GM20000 (cell line): Measurements from ENCODE around the gene UVSSA.
A peak's percentile ranks its signal among the peaks of the same experiment; 100 is the strongest.

Experiments used
- DNase-seq: peaks from one replicate; pipeline ENCODE4 v3.0.0; 2012; ENCODE audit warnings: low spot score
- TF ChIP-seq, protein P1 (sequence below): IDR thresholded peaks from 2 replicates; pipeline ENCODE4 v1.5.1; 2012; ENCODE audit warnings: mild to moderate bottlenecking, control low read depth; ENCODE audit errors: extremely low read depth, missing control alignments

UVSSA gene

DNA sequence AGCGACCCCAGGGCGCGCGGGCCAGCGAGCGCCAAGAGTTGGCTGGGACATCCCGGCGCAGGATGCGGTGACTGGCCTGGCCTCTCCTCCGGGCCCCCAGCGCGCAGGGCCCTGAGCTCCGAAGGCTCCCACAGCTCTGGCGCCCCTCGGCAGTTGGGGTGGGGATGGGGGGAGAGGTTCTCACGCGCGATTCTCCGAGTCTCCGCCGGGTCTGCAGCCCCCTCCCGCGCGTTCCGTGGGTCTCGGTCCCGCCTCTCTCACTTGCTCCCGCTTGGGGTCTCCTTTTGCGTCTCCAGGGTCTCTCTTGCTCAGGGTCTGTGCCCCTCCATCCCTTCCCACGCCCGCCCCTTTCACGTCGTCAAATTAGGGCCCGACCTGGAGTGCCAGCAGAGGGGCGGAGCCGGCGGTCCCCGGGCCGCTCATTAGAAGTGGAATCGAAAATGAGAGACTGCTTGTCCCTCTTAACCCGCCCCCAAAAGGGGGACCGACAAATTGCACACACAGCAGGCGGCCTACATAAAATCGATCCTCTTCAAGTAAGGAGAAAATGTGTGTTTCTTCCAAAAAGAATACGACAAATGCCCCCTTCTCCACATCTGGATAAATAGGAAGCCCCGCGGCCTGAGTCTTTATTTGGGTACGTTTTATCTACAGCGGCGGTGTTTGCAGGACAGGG is 60.1 kb downstream of the UVSSA start:
- TF ChIP-seq, protein P1, sequence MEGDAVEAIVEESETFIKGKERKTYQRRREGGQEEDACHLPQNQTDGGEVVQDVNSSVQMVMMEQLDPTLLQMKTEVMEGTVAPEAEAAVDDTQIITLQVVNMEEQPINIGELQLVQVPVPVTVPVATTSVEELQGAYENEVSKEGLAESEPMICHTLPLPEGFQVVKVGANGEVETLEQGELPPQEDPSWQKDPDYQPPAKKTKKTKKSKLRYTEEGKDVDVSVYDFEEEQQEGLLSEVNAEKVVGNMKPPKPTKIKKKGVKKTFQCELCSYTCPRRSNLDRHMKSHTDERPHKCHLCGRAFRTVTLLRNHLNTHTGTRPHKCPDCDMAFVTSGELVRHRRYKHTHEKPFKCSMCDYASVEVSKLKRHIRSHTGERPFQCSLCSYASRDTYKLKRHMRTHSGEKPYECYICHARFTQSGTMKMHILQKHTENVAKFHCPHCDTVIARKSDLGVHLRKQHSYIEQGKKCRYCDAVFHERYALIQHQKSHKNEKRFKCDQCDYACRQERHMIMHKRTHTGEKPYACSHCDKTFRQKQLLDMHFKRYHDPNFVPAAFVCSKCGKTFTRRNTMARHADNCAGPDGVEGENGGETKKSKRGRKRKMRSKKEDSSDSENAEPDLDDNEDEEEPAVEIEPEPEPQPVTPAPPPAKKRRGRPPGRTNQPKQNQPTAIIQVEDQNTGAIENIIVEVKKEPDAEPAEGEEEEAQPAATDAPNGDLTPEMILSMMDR, result no peak
- DNase-seq, result peak; percentile 45

DNA sequence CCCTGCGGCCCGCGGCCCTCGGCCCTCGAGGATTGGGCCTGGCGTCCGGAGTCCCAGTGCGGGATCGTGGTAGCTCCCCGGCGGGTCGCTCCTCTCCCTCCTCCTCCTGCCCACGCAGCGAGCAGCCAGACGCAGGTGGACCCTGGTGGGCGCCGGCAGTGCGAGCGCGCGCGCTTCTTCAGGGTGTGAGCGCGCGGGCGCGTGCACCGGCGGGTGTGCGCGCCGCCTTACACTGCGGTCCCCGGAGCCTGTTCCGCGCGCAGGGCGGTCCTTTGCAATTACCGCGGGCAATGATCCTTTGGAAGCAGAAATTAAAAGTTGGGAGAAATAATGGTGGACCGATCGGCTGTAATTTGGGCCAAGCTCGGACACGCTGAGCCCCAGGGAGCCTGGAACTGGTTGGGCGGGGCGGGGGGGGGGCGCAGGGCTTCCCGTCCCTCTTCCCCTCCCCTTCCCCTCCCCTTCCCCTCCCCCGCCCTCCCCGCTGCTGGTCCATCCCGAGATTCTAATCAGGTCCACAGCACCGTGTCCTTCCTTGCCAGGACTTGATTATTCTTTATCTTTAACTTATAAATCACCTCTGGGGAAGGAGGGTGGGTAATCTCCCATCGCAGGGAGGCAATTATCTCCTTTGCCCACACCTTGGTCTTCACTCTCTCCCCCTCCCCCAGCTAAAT is 60.8 kb downstream of the UVSSA start:
- TF ChIP-seq, protein P1, result no peak
- peak; percentile 24 for DNase-seq

DNA sequence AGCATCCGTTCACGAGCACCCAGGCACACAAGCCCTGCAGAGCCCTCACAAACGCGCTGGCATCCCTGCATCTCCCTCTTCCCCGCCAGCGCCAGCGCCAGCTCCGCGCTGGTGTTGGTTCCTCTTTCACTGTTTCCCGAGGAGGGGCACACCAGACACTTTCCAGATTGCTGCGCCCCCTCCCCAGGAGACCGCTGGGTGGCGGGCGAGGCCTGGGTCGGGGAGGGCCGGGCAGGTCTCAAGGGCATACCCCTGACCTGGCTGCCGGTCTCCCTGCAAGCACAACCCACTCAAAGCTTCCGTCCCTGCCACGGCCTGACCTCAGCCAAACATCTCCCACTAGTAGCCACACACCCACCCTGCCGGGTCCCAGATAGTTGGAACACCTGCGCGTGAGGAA is 61.4 kb downstream of the UVSSA start:
- TF ChIP-seq, protein P1, result no peak

DNA sequence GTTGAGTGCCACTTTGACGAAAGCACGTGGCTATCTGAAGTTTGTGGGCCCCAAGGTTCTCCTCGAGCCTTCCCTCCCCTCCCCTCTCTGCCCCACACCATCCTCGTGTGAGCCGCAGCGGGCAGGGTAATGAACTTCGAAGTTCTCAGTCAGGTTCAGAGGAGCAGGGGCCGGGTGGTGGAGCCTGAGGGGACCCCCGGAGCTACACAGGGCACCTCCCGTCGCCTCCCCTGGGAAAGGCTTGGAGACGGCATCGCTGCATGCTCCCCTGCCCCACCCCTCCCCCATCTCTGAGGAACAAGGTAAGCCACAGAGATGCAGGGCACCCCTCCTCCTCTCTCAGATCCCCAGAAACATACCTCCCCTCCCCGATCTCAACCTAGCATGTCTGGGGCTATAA is 62.1 kb downstream of the UVSSA start:
- DNase-seq, result peak; percentile 33
- TF ChIP-seq, protein P1, result no peak

More for the DNA sequence above, 61.4 kb downstream of the UVSSA start:
- DNase-seq, result peak; percentile 18

DNA sequence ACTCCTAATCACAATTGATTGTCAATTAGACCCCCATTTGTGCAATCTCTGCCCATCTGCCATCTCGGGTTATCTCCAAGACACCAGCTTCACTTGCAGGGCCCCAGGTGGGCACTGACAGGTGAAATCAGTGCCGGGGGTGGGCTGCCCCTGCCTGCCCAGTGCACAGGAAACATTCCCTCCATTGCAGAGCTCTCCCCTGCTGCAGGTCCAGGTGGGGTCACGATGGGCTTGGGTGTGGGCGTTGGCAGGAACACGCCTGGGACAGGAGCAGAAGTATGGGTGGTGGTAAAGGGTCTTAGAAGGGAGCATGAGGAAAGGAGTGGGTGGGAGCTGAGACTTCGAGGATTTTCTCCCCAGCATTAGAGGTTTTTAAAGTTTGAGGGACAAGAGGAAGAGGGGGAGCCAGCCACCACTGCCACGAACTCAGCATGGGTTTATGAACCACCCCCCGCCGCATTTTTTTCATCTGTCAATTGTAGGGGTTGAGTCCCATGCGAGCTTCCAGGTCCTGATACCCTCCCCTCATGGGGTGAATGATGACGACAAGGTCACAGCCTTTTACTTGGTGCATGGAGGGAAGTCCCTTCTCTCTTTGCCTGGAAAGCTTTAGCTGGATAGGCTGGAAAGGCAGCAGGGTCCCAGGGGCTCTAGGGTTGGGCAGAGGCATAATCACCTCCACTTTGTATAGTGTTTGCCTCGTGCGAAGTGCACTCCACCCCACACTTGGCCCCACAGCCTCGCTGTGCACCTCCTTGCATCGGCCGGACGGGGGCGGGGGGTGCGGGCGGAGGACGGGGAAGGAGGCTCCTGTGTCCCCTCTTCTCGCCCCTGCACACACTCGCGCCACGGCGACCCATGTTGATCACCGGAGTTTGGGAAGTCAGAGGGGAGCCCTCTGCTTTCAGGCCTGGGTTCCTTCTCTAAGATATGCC is 62.8 kb downstream of the UVSSA start:
- DNase-seq, result peak; percentile 32
- TF ChIP-seq, protein P1, result no peak

DNA sequence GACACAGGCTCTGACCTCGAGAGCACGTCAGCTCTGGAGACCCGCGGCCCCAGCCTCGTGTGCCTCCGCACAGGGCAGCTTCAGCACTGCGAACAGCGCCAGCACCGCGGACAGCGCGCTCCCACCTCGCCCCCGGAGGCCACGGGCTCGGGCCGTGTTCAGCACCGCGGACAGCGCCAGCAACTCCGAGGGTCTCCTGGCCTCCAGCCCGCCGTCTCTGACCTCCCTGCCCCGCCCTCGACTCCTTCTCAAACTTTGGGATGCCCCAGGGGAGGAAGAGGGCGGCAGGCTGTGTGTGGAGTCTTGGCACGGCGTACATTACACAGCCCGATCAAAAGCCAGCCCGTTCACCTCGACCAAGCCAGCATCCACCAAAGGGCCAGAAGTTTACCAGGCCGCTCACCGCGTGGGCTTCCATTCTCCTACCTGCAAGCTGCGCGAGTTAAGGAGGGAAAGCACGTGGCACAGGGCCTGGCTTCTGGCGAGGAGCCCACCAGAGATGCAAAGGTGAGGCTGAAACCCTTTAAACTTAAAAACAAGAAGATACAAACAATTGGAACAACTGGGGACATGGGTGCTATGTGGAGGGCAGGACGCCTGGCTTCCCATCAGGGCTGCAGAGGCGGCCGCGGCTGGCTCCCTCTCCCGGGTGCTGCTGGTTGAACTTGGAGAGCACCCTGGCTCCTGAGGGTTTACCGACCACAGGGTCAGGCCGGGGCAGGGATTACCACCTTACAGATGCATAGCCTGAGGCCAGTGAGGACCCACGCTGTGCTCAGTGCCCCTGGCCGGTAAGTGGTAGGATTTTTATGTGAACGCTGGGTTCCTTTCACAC is 63.7 kb downstream of the UVSSA start:
- TF ChIP-seq, protein P1, result no peak
- peak; percentile 75 for DNase-seq
